Neural cell (in vitro differentiated cells): ENCODE measurements around the gene ZNF467. TPM values are rescaled to one million over a fixed set of nuclear protein-coding genes. Genes with fewer than 3 reads are reported as not detected.

ENCODE experiments used
- H2AFZ ChIP-seq: fragments of 200-600, 300-800 bp; sonication (generic), shearing (Covaris generic); 2 replicates; pipeline ENCODE4 v1.6.0; 2014; ENCODE audit warnings: low read depth, mild to moderate bottlenecking, antibody characterized with exemption, low read length, moderate library complexity
- H3F3A ChIP-seq: fragments of 200-600 bp; shearing (Covaris generic); 2 replicates; pipeline ENCODE4 v1.6.1; 2016; ENCODE audit warnings: mild to moderate bottlenecking, moderate library complexity, mixed read lengths, antibody characterized with exemption, low read length; ENCODE audit not compliant: insufficient read depth, poor library complexity, severe bottlenecking
- H3K27ac ChIP-seq: fragments of 200-600, 300-800 bp; sonication (generic), shearing (Covaris generic); 2 replicates; pipeline ENCODE4 v1.5.1; 2014; ENCODE audit warnings: mild to moderate bottlenecking, low read length, moderate library complexity
- H3K27me3 ChIP-seq: fragments of 300-800, 200-600 bp; sonication (generic), shearing (Covaris generic); 2 replicates; pipeline ENCODE4 v1.6.0; 2014; ENCODE audit warnings: mild to moderate bottlenecking, low read depth, low read length, moderate library complexity; ENCODE audit not compliant: insufficient read depth
- H3K36me3 ChIP-seq: fragments of 300-800, 200-600 bp; sonication (generic), shearing (Covaris generic); 2 replicates; pipeline ENCODE4 v1.5.1; 2014; ENCODE audit warnings: mild to moderate bottlenecking, antibody characterized with exemption, low read length, moderate library complexity; ENCODE audit not compliant: insufficient read depth
- H3K4me2 ChIP-seq: fragments of 300-800, 200-600 bp; sonication (generic), shearing (Covaris generic); 2 replicates; pipeline ENCODE4 v1.6.0; 2014; ENCODE audit warnings: mild to moderate bottlenecking, low read length
- H3K4me3 ChIP-seq: fragments of 300-800, 200-600 bp; sonication (generic), shearing (Covaris generic); 2 replicates; pipeline ENCODE4 v1.5.1; 2014; ENCODE audit warnings: mild to moderate bottlenecking, low read length, moderate library complexity
- H3K79me2 ChIP-seq: fragments of 200-600 bp; shearing (Covaris generic); replicated peaks from 2 replicates; pipeline ENCODE4 v1.6.0; 2014; ENCODE audit warnings: mild to moderate bottlenecking, low read length, moderate library complexity; ENCODE audit not compliant: insufficient read depth
- H3K9ac ChIP-seq: fragments of 300-800, 200-600 bp; sonication (generic), shearing (Covaris generic); 2 replicates; pipeline ENCODE4 v1.6.1; 2016; ENCODE audit warnings: mild to moderate bottlenecking, low read length, mixed read lengths
- H3K9me2 ChIP-seq: fragments of 200-600 bp; shearing (Covaris generic); 2 replicates; pipeline ENCODE4 v1.6.1; 2016; ENCODE audit warnings: mild to moderate bottlenecking, low read length, mixed read lengths; ENCODE audit not compliant: insufficient read depth
- H3K9me3 ChIP-seq: fragments of 200-600, 300-800 bp; sonication (generic), shearing (Covaris generic); 2 replicates; pipeline ENCODE4 v1.6.1; 2016; ENCODE audit warnings: mild to moderate bottlenecking, mixed run types, low read length, moderate library complexity, mixed read lengths
- H4K20me1 ChIP-seq: fragments of 200-600 bp; shearing (Covaris generic); 2 replicates; pipeline ENCODE4 v1.6.1; 2016; ENCODE audit warnings: mild to moderate bottlenecking, mixed run types; ENCODE audit not compliant: insufficient read depth
- EP300 ChIP-seq: fragments of 450-650 bp; conservative IDR thresholded peaks from 2 replicates; pipeline ENCODE4 v1.6.1; 2014; ENCODE audit warnings: antibody characterized with exemption, mild to moderate bottlenecking, moderate library complexity; ENCODE audit not compliant: poor library complexity, severe bottlenecking
- EZH2 ChIP-seq: fragments of 200-600, 300-800 bp; shearing (Covaris generic), sonication (generic); IDR thresholded peaks from 2 replicates; pipeline ENCODE4 v1.6.1; 2014; ENCODE audit warnings: antibody characterized with exemption, low read length, borderline replicate concordance, mild to moderate bottlenecking; ENCODE audit not compliant: insufficient read depth, poor library complexity, severe bottlenecking
- MXI1 ChIP-seq: fragments of 450-650 bp; conservative IDR thresholded peaks from 2 replicates; pipeline ENCODE4 v1.6.1; 2014; ENCODE audit warnings: antibody characterized with exemption, mild to moderate bottlenecking; ENCODE audit not compliant: poor library complexity, severe bottlenecking
- POLR2AphosphoS5 ChIP-seq: IDR thresholded peaks from 2 replicates; pipeline ENCODE4 v1.6.1; 2012
- RAD21 ChIP-seq: fragments of 450-650 bp; conservative IDR thresholded peaks from 2 replicates; pipeline ENCODE4 v1.6.1; 2014; ENCODE audit warnings: antibody characterized with exemption, mild to moderate bottlenecking, moderate library complexity
- SMC3 ChIP-seq: fragments of 450-650 bp; conservative IDR thresholded peaks from 2 replicates; pipeline ENCODE4 v1.6.1; 2014; ENCODE audit warnings: antibody characterized with exemption, mild to moderate bottlenecking, moderate library complexity; ENCODE audit not compliant: poor library complexity
- TAF1 ChIP-seq: IDR thresholded peaks from 2 replicates; pipeline ENCODE4 v1.6.1; 2012; ENCODE audit warnings: low read depth
- polyA plus RNA-seq: library from polyadenylated mRNA; depleted of rRNA; stranded (reverse); fragments of >200 nt; gene quantifications from 2 replicates; pipeline ENCODE4 v1.2.3, GENCODE V29; 2014
- TF ChIP-seq, protein P1 (sequence below): fragments of 450-650 bp; IDR thresholded peaks from 2 replicates; pipeline ENCODE4 v1.5.1; 2014; ENCODE audit warnings: antibody characterized with exemption, mild to moderate bottlenecking, moderate library complexity; ENCODE audit not compliant: poor library complexity, severe bottlenecking
- TF ChIP-seq, protein P2 (sequence below): IDR thresholded peaks from 2 replicates; pipeline ENCODE4 v1.6.1; 2012; ENCODE audit warnings: borderline replicate concordance

ZNF467 gene
- polyA plus RNA-seq, 1 donor from 2014 or later, result 11.9 TPM

DNA sequence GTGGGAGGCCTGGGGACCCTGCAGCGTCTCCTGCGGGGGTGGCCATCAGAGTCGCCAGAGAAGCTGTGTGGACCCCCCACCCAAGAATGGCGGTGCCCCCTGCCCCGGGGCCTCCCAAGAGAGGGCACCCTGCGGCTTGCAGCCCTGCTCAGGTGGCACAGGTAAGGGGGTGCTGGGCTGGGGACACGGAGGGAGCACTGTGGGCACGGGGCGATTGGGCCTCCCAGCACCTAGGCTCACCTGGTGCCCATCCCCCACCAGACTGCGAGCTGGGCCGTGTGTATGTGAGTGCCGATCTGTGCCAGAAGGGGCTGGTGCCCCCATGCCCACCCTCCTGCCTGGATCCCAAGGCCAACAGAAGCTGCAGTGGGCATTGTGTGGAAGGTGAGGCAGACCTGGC is 29.6 kb upstream of the ZNF467 start:
- Histone ChIP-seq H3K36me3 (no peaks in the 10 kb centered on the region), H3K4me2 (no peak overlapping the region), H3K9me3 (no peaks in the 10 kb centered on the region), H3K27ac (no peak overlapping the region), H3K9me2 (no peaks in the 10 kb centered on the region), H3F3A (no peaks in the 10 kb centered on the region), H3K9ac (no peak overlapping the region), H3K27me3 (no peaks in the 10 kb centered on the region), H3K4me3 (no peak overlapping the region), H4K20me1 (no peaks in the 10 kb centered on the region), H2AFZ (no peak overlapping the region), H3K79me2 (no peaks in the 10 kb centered on the region)
- TF ChIP-seq SMC3 (no peak), MXI1 (no peak), TAF1 (no peak), POLR2AphosphoS5 (no peak), EP300 (no peak), EZH2 (no peak), RAD21 (no peak)
- TF ChIP-seq, protein P1, sequence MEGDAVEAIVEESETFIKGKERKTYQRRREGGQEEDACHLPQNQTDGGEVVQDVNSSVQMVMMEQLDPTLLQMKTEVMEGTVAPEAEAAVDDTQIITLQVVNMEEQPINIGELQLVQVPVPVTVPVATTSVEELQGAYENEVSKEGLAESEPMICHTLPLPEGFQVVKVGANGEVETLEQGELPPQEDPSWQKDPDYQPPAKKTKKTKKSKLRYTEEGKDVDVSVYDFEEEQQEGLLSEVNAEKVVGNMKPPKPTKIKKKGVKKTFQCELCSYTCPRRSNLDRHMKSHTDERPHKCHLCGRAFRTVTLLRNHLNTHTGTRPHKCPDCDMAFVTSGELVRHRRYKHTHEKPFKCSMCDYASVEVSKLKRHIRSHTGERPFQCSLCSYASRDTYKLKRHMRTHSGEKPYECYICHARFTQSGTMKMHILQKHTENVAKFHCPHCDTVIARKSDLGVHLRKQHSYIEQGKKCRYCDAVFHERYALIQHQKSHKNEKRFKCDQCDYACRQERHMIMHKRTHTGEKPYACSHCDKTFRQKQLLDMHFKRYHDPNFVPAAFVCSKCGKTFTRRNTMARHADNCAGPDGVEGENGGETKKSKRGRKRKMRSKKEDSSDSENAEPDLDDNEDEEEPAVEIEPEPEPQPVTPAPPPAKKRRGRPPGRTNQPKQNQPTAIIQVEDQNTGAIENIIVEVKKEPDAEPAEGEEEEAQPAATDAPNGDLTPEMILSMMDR, result no peak
- TF ChIP-seq, protein P2, sequence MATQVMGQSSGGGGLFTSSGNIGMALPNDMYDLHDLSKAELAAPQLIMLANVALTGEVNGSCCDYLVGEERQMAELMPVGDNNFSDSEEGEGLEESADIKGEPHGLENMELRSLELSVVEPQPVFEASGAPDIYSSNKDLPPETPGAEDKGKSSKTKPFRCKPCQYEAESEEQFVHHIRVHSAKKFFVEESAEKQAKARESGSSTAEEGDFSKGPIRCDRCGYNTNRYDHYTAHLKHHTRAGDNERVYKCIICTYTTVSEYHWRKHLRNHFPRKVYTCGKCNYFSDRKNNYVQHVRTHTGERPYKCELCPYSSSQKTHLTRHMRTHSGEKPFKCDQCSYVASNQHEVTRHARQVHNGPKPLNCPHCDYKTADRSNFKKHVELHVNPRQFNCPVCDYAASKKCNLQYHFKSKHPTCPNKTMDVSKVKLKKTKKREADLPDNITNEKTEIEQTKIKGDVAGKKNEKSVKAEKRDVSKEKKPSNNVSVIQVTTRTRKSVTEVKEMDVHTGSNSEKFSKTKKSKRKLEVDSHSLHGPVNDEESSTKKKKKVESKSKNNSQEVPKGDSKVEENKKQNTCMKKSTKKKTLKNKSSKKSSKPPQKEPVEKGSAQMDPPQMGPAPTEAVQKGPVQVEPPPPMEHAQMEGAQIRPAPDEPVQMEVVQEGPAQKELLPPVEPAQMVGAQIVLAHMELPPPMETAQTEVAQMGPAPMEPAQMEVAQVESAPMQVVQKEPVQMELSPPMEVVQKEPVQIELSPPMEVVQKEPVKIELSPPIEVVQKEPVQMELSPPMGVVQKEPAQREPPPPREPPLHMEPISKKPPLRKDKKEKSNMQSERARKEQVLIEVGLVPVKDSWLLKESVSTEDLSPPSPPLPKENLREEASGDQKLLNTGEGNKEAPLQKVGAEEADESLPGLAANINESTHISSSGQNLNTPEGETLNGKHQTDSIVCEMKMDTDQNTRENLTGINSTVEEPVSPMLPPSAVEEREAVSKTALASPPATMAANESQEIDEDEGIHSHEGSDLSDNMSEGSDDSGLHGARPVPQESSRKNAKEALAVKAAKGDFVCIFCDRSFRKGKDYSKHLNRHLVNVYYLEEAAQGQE, result no peak

DNA sequence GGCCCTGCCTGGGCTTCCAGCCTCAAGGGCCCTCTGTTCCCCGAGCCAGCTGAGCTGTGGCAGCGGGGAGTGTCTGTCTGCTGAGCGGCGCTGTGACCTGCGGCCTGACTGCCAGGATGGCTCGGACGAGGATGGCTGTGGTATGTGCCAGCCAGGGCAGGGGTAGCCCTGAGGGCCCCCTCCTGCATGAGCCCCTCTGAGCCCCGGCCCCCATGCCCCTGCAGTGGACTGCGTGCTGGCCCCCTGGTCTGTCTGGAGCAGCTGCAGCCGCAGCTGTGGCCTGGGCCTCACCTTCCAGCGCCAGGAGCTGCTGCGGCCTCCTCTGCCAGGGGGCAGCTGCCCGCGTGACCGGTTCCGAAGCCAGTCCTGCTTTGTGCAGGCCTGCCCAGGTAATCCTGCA is 28.4 kb upstream of the ZNF467 start:
- Histone ChIP-seq H3K9ac (no peak overlapping the region), H3K36me3 (no peaks in the 10 kb centered on the region)

More for the DNA sequence above, 28.4 kb upstream of the ZNF467 start:
- H3K4me2 ChIP-seq, result no peak overlapping the region
- no peaks in the 10 kb centered on the region for H4K20me1 ChIP-seq
- H3K9me2 ChIP-seq, result no peaks in the 10 kb centered on the region
- H3F3A ChIP-seq, result no peaks in the 10 kb centered on the region
- H2AFZ ChIP-seq, result no peak overlapping the region
- no peaks in the 10 kb centered on the region for H3K27me3 ChIP-seq
- no peak overlapping the region for H3K27ac ChIP-seq
- H3K9me3 ChIP-seq, result no peaks in the 10 kb centered on the region
- no peak overlapping the region for H3K4me3 ChIP-seq
- TF ChIP-seq MXI1, result no peak
- no peak for TF ChIP-seq EP300
- TF ChIP-seq, protein P2, result no peak
- TF ChIP-seq RAD21, result no peak
- TF ChIP-seq, protein P1, result no peak
- no peak for TF ChIP-seq SMC3
- no peaks in the 10 kb centered on the region for H3K79me2 ChIP-seq
